NCI-H748 treated with DMSO at 0.1 percent for 48 hours (cell line): ENCODE measurements around the gene BDH1.

Source experiments
- DNase-seq: peaks from one replicate; lab custom pipeline; 2025; lab: John Stamatoyannopoulos, UW

Gene BDH1

DNA sequence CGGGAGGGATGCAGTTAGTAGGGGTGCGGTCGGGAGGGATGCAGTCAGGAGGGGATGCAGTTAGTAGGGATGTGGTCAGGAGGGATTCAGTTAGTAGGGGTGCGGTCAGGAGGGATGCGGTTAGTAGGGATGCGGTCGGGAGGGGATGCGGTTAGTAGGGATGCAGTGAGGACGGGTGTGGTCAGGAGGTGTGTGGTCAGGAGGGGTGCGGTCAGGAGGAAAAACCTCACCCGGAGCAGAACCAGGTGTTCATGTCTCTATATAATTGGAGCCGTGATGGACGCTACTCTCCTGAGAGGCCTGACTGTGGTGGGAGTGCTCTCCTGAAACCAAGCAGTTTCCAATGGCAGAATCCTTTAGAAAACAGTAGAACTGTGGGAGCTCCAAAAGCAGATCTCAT is 95.8 kb downstream of the BDH1 start:
- DNase-seq, result no peak
